ENCODE measurements around the gene AATK.
"Not testable (repeated sequence)": the region's sequence is repeated elsewhere in the genome, so short reads cannot be mapped to it uniquely, and the experiment has no call there.

Gene AATK

DNA sequence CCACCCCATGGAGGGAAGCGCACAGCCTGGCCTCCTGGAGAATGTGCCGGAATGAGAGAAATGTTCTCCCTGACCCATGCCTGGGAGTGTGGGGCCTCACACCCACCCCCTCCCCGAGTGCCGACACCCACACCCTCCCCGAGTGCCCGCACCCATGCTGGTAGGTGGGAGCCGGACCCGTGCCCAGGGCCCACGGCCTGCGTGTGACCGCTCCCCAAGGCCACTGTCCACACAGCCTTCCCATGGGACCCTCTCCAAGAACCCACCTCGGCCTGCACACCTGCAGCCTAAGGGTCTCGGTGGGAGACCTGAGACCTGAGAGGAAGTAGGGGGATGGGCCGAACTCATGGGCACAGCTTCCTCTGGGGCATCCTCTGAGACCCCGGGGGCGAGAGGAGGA, 4.0 kb downstream of the AATK start:
- no peak for DNase-seq (ENCODE audit: low read depth)

DNA sequence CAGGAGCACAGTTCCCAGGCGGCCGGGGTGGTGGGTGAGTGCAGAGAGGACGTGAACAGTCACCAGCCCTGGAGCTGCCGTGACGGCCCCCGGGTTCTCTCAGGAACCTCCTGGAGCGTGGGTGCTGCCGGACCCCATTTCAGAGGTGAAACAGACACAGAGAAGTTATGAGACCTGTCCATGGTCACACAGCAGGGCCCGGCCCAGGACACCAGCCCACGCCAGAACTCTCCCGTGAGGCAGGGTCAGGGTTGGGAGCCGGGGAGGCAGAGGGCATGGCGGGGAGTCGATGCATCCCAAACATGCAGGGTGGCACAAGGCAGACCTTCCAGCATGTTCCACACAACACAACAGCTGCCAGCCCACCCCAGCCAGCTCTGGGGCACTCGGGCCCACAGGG, 4.5 kb downstream of the AATK start:
- DNase-seq (ENCODE audit: low read depth) = no peak

DNA sequence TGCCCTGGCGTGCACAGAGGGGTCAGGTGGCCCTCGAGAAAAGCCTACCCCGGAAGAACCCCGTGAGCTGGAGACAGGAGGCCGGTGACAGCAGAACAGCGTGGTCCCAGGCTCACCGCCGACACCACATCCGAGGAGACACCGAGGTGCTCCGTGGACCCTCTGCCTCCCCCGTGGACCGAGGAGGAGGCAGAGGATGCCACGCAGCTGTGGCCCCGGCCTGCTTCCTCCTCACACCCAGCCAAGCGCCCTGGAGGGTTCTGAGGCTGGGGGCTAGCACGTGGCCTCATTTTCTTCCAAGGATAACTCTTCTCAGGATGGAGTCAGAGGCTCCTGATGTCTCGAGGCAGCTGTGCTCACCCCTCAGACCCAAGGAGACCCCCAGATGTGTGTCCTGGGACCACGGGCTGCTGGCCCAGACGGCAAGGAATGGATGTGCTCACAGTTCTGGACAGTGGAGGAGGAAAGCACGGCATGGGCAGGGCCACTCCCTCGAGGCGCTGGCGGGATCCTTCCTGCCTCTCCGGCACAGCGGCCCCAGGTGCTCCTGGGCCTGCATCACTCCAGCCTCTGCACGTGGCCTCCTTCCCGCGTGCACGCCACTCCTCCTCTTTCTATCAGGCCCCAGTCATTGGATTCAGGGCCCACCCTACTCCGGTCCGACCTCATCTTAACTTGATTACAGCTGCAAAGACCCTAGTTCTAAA, 5.1 kb downstream of the AATK start:
- DNase-seq (ENCODE audit: low read depth) = no peak

DNA sequence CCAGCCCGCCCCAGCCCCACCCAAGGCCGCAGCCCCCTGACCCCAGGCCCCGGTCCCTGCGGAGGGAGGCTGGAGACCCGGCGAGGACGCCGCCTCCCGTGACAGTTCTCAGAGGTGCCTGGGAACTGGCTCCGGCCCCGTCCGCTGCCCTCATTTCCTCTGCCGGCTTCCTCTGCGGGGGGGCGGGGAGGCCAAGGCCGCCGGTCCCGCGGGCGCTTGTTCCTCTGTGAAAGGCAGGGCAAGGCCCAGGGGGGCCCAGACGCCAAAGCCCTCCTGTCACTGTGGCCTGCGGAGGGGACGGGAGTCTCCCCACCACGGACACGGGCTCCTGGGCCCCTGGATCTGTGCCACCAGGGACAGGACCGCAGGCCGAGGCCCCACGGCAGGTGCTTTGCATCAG, 5.7 kb downstream of the AATK start:
- no peak for DNase-seq (ENCODE audit: low read depth)

DNA sequence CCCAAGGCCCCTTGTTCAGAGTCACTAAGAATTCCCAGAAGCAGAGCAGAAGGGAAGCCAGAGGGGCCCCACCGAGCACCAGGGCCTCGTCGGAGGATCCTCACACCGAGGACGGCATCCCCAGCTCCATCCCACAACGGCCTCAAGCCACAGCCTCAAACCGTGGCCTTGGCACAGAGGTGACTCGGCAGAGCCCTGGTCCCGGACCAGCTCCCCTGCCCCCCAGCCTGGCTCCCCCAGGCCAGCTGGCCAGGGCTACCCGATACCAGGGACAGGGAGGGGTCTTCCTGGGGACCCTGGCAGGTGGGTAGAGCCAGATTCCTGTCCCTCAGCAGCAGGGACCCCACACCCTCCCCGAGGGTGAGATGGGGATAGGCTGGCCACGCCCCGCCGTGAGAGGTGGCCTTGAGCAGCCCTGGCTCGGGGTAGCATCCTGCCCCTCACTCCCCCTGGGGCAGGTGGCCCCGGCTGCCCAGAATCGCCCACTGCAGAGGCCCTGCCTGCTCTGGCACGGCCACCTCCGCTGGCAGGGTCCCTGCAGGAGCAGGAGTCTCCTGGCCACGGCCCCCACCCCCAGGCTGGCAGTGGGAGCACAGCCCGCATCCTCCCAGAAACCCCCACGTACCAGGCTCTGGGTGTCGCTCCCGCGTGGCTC, 6.3 kb downstream of the AATK start:
- DNase-seq (ENCODE audit: low read depth) = no peak

DNA sequence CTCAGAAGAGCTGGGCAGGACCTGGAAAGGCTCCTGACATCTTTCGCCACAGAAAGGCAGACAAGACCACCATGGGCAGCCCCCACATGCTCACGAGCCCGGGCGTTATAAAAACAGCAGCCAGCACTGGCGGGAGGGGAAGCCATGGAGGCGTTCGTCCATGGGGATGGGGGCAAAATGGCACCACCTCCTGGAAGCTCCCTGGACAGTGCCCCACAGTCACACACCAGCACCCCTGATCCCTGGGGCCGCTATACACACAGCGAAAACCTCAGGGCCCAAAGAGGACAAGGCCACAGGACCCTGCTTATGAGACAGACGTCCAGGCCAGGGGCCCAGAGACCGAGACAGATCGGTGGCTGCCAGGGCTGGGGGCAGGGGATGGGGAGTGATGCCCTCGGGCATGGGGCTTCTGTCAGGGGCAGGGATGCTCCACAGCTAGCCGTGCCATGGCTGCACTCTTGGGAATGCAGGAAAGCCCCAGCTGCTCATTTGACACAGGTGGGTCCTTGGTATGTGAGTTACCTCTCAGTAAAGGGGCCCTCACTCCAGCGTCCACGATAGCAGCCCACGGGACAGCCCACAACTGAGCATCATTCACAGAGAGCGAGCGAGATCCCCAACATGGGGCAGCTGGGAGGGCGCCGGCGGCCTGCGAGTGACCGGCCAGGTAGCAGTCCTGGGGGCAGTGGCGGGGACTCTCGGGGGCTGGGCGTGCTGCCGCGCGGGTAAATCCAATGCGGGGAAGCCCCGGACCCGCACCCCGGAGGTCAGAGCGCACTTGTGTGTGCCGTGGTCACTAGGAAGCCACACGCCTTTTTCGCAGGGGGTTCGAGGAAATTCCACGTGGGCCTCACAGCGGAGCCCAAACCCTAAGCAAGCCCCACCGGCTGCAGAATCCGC, 7.1 kb downstream of the AATK start:
- no peak for DNase-seq (ENCODE audit: low read depth)

DNA sequence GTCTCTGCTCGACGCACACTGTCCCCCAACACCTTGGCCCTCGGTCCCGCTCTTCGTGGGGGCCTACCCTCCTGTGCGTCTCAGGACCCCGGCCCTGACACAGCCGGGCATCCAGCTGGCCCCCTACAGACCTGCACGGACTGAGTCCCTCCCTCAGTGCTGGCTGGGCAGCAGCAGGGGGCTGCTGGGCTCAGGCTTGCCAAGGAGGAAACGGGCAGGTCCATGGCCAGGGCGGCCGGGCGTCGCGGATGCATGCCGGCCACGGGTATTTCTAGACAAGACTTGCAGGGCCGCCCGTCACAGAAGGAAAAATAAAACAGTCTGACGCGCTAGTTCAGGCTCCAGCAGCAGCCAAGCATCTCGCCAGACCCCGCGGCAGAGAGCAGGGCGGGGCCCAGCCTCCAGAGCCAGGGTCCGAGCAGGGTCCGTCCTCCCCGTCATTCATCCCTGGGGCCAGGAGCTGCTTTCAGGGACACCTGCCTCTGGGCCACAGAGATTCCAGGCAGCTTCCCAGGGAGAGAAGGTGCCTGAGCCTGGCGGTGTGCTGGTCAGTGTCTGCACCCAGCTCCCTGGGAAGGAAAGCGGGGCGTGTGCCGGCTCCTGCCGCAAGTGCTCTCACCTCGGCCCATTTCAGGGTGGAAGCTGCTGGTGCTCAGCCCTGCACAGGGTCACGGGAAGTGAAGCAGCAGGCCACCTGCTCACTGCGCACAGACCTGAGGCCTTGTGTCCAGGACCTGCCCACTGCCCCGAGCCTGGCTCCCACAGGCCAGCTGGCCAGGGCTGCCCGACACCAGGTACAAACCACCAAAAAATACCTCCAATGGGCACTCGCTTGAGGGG, 8.0 kb downstream of the AATK start:
- no peak for DNase-seq (ENCODE audit: low read depth)

DNA sequence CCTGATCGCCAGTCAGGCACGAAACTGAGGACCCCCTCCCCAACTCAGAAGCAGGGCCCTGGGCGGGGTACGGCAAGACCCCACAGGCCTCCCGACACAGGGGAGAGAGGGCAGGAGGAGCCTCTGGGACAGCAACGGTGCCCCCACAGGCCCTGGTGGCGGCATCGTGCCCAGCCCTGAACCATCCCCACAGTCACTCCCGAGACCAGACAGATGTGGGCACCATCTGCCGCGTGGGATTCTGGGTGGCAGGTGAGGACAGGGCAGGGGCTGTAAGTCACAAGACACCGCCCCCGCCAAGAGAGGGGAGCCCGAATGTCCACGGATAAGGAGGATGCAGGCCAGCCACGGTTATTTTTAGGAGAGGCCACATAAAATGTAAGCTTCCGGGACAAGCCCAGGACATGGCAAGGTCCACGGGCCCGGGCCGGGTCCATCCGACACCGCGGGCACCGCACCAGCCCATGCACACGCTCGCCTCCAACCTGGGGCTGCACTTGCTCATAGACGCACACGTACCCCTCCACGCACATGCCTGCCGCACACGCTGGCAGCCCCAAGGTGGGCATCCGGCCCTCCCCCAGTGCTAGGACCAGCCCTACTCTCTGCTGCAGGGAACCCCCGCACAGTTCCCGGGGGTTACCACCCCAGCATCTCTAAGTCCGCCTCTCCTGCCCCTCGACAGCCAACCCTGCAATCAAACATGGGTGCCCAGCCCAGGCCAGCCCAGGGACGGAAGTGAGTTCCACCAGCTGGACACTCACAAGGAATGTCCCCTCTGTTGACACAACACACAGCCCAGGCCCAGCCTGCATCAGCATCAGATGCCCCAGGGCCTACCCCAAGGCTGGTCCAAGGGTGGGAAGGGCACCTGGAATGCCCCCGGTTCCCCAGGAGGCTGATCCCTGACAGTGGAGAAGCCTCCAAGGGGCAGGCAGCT, 8.9 kb downstream of the AATK start:
- DNase-seq (ENCODE audit: low read depth) = no peak

DNA sequence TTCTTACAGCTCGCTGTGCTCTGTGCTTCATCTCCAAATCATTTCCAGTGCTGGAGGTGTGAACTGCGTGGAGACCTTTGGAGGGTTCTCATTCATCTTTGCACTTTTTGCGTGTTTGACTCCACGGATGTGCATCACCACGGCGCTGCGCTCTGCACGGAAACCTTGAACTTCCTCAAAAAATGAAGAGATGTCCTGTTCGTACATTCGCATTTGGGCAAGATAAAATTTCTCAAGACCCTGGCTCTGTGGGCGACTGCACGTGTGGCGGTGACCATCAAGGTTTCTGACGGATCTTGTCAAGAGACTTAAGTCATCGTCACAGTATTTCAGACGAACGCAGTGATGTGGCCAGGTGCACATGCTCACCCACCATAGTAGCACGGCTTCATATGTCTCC, 11.1 kb downstream of the AATK start:
- no peak for DNase-seq (ENCODE audit: low read depth)

DNA sequence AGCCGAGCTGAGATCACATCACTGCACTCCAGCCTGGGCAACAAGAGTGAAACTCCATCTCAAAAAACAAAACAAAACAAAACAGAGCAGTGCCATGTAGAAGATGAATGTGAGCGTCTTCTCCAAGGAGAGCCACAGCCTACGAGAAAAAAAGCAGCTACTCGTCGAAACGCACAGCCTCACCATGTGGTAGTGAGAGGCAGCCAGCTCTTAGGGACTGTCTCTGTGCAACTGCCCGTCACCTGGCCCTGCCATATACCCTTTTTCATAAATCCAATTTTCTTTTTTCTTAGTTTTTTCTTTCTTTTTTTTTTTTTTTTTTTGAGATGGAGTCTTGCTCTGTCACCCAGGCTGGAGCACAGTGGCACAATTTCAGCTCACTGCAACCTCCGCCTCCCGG, 12.0 kb downstream of the AATK start:
- DNase-seq (ENCODE audit: low read depth) = not testable (repeated sequence)

DNA sequence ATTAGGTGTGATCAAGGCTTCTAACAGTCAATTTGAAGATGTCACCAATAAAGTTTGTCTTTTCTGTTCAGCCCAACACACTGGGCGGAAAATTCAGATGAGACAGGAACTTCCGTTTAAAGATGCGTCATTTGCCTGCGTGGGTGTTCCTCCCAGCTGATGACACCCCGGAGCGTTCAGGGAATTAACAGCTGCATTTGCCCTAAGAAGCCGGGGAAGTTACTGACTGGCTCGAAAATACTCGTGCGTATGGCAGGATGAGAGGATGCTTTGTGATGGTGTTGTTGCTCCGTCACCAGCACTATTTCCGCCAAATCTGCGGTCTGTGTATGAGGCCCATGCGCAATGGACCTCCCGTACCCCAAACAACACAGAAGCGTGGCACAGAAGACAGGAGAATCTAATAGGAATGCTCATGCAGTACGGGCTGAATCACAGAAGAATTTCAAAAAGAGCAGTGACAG, 12.6 kb downstream of the AATK start:
- no peak for DNase-seq (ENCODE audit: low read depth)

DNA sequence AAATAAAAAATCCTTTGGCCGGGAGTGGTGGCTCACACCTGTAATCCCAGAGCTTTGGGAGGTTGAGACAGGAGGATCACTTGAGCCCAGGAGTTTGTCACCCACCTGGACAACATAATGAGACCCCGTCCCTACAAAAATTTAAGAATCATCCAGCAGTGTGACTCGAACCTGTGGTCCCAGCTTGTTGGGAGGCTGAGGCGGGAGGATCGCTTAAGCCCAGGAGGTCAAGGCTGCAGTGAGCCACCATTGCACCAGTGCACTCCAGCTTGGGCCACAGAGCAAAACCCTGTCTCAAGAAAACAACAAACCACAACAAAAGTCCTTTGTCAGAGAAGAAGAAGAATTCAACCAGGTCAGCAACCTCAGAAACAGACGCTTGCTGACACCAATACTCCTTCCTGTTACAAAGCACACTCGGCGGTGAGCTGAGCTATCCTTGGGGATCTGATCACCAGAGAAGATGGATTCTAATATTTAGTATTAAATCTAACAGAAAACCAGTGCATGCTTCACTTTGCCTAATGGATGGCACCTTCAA, 13.7 kb downstream of the AATK start:
- no peak for DNase-seq (ENCODE audit: low read depth)

DNA sequence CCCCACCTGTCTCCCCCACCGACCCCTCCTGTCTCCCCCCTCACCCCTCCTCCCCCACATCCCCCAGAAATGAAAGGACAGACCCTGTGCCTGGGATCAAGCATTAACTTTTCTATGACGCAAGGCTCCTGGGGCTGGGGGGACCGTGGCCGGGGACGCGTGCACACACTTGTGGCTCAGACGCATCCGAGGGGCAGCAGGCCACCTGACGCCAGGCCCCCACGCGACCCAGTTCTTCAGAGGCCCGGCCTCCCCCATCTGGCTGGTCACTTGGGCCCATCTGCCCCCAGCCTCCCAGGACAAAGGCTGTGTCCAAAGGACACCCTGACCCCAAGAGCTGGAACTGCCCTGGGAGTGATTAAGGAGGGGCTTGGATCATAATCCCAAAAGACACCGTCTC, 14.7 kb downstream of the AATK start:
- DNase-seq (ENCODE audit: low read depth) = no peak

DNA sequence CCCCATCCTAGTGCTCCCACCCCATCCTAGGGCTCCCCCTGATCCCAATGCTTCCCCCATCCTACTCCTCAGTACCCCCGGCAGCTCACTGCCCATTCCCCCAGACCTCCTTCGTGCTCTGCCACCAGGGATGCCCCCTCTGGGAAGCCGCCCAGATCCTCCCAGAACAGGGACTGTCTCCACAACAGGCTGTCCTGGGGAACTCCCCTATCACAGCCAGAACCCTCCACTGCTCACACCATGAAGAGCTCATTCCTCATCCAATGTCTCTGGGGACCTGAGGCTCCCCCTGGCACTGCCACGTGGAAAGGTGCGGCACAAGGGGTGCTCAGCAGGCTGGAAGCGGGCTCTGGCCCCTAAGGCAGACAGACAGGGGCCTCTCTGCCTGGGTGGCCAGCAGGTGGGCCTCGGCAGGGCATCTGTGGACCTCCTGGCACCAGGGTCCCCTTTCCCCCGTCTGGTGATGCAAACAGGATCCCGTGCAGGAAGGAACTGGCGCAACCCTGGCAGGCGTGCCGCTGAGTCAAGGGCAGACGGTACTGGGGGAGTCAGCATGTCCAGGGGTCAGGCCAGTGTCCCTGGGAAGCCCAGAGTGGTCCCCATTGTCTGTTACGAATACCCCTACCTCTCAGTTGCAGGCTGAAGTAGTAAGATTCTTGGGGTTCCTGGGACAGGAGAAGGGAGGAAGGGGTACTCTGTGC, 15.5 kb downstream of the AATK start:
- DNase-seq (ENCODE audit: low read depth) = no peak

DNA sequence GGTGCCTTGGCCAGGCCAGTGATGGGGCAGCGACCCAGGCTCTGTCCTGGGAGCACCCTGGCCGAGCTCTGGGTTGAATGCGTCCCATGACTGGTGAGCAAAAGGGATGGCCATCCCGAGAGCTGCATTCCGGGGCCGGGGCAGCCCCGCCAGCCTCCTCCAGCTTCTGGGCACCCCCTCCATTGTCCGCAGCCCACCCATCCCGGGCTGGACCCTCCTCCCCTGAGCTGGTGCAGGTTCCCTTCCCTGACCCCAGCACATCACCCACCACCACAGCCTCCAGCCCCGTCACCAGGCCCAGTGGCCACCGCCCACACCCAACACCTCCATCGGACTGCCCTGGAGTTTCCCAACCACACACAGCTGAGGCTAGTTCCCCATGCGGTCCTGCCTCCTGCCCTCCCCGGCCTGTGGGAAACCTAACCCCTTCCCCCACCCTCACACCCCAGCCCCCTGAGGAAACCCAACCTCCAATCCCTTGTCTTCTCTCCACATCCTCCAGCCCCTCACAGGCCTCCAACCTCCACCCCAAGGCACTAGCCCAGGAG, 17.0 kb downstream of the AATK start:
- DNase-seq (ENCODE audit: low read depth) = no peak

DNA sequence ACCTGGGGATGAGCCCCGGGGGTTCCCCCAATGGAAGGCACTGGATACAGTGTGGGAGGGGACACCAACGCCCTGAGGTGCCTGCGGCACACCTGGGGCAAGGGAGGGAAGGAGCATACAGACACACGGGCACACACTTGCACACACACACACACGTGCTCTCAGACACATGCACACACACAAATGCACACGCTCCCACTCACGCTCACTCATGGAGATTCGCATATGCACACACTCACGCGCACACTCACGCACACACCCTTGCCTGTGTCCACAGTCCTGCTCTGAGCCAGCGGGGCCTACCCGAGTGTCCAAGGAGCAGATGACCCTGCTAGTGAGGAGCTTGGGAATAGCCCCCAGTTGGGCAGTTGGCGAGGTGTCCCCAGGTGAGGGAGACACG, 17.4 kb downstream of the AATK start:
- no peak for DNase-seq (ENCODE audit: low read depth)

DNA sequence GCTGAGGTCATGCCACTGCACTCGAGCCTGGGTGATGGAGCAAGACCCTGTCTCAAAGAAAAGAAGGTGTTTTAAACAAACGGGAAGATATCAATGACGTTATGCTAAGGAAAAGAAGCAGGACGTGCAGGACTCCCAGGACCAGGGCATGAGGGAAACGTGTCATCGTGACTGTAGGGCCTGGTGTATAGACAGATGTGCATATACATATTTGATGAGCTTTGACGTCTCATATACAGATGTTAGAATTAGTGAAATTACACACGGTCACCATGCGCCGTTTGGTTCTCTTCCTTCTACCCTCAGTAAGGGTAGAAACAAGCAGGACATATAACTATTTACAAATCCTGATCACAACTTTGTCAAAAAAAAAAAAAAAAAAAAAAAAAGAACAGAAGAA, 18.3 kb downstream of the AATK start:
- no peak for DNase-seq (ENCODE audit: low read depth)

DNA sequence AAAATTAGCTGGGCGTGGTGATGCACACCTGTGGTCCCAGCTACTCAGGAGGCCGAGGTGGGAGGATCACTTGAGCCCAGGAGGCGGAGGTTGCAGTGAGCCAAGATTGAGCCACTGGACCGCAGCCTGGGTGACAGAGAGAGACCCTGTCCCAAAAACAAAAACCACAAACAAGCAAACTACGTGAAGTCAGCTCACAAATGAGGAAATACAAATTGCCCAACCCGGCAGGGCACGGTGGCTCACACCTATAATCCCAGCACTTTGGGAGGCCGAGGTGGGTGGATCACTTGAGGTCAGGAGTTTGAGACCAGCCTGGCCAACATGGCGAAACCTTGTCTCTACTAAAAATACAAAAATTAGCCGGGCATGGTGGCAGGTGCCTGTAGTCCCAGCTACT, 19.8 kb downstream of the AATK start:
- not testable (repeated sequence) for DNase-seq (ENCODE audit: low read depth)

DNA sequence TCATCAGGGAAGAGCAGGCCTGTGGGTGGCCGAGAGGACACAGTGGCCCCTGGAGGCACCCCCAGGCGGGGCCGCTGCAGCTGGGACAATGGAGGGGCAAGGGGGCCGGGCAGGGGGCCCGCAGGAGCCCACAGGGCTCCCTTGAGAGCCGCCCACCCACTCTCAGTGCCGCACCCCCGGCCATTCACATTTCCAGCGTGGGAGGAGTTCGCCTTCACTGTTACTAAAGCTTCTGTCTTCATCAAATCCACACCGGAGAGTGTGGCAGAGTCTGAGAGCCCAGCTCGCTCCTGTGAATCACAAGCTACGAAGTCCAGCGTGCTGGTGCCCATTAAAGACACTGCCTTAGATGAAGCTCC, 21.6 kb downstream of the AATK start:
- DNase-seq (ENCODE audit: low read depth) = no peak

Data from stimulated activated CD8-positive, alpha-beta memory T cell treated with anti-CD3 and anti-CD28 coated beads, Interleukin-12 subunit alpha, Interleukin-12 subunit beta, amount 100 ng/mL, for 4 hours (primary cell).